ENCODE measurements around the gene TNFRSF18.

The TNFRSF18 gene

GRCh38 chr1:1226566-1227362 lies 20.4 kb upstream of the TNFRSF18 start:
- no peak for DNase-seq

- DNase-seq, result no peak
These were observed 19.5 kb upstream of the TNFRSF18 start for GRCh38 chr1:1225913-1226312.

DNA sequence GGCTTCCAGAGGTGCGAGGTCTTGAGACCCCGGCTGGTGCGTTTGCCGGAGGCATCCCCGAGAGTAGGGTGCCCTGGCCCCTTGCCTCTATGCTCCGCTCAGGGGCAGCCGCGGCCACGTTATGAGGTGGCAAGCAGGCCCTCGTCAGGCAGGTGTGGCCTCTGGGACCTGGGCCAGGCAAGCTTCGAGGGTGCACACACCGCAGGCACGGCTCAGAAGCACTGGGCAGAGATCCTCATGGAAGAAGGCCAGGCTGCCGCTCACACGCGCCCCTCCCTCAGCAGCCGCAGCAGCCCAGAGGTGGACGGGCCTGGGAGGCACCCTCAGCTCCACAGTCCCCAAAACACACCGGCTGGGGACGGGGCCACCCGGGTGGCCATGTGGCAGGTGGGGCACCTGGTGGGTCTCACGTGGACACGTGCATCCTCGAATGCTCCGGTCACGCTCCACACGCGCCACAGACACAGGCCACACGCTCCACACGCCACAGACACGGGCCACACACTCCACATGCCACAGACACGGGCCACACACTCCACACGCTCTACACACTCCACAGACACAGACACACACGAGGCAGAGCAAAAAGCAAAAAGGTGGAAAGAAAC lies 18.9 kb upstream of the TNFRSF18 start:
- DNase-seq, result no peak

DNA sequence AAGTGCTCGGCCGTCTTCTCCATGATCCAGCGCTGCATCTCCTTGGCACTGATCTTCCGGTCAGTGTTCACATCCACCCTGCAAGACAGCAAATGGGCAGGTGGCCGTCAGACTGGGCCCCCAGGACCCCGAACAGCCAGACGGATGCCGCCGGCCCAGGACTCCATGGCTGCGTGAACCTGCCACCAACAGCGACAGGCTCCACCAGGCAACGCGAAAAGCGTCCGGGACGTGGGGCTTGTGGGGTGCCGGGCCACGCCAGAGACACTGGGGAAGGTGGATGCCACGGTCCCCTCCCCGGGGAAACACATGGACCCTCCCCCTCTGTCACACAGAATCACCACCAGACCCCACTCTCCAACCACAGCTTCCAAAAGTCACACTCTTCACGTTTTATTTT lies 17.5 kb upstream of the TNFRSF18 start:
- DNase-seq, result no peak

DNA sequence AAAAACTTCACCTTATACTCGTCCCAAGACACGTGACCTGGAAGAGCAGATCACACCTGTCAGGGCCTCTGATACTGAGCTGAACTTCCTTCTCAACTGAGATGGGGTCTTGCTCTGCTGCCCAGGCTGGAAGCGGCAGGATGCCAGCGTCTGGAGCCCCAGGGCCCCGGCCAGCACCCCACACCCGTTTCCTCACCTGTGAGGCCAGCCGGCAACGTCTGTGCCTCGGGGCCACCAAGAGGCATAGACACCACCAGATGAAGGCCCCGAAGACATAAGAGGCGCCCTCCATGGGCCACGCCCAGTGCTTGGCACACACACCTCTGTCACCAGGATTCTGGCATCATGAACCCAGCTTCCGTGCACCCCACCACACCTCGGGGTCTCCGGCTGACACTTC lies 16.9 kb upstream of the TNFRSF18 start:
- no peak for DNase-seq

- no peak for DNase-seq
These were observed 16.3 kb upstream of the TNFRSF18 start for GRCh38 chr1:1222575-1223225.

DNA sequence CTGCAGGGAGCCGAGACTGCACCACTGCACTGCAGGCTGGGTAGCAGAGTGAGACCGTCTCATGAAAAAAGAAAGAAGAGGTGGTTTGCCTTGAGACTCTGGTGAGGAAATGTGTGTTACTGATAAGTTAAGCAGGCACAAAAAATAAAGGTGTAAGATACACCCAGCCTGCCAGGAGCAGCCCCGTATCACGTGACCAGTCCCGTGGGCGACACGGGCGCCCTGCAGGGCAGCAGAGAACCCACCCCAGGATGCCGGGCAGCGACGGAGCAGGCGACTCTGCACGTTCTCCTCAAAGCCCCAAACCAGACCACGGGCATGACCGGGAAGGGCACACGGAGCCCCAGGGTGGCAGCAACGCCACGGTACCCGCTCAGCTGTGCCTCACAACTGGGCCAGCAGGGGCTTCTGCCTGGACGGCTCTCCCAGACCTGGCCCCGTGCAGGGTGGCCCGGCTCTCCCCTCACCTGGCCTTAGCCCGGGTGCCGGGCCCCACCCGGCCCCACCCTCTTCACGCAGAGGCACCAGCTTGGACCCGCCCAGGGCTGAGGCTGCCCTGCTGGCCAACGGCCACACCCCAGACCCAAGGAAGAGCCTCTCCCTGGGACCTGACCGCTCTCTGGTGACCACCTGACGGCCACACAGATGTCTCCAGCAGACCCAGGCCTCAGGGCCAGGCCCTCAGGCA lies 15.6 kb upstream of the TNFRSF18 start:
- no peak for DNase-seq

- DNase-seq, result no peak
These were observed 13.8 kb upstream of the TNFRSF18 start for GRCh38 chr1:1220197-1220596.

DNA sequence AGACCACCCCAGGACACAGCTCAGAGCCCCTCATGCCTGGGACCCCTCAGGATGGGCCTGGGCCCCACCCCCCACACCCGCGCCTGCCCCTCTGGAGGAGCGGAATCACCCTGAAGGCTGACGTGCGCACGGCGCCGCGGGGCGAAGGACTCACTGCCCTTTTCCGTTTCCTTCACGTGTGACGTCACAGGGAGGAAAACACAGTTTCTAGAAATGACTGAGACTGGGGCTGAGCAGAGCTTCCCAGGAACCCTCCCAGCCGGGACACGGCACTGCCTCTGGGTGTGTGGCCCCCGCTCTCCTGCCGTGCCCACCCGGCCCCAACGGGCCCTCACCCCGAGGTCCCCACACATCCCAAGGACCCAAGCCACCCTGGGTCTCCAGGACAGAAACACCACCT lies 12.9 kb upstream of the TNFRSF18 start:
- no peak for DNase-seq

- no peak for DNase-seq
These were observed 12.3 kb upstream of the TNFRSF18 start for GRCh38 chr1:1218524-1219200.

- no peak for DNase-seq
These were observed 11.5 kb upstream of the TNFRSF18 start for GRCh38 chr1:1217621-1218523.

GRCh38 chr1:1216770-1217620 lies 10.6 kb upstream of the TNFRSF18 start:
- no peak for DNase-seq

- DNase-seq, result no peak
These were observed 9.7 kb upstream of the TNFRSF18 start for GRCh38 chr1:1215881-1216605.

- no peak for DNase-seq
These were observed 8.8 kb upstream of the TNFRSF18 start for GRCh38 chr1:1215080-1215676.

GRCh38 chr1:1213345-1214265 lies 7.2 kb upstream of the TNFRSF18 start, which contains the start of gene TNFRSF4:
TSS of gene TNFRSF4 (minus strand) at chr1:1214153. CDS start at chr1:1214127, 26 bp downstream.
- no peak for DNase-seq

DNA sequence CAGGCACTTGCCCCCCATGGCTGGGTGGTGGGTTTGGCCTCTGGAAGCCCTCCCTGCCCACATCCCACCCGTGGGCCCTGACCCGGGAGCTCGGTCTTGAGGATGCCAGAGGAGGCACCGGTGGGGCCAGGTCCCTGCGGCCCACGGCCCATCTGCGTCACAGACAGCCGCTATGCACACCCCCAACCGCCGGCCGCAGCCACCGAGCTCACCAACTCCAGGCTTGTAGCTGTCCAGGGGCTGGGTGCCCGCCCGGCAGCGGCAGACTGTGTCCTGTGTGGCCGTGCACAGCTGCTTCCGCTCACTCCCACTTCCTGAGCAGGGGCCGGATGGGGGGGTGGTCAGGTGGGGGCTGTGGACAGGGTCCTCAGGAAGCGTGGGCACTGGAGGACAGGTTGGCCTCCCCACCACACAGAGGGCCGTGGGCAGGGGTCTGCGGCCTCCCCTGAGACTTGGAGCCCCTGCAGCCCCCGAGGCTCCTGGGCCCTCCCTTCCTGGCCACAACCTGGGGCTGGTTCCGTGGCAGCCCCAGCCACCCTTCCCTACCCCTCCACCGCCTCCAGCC lies 6.5 kb upstream of the TNFRSF18 start:
- no peak for DNase-seq

GRCh38 chr1:1211541-1212441 lies 5.4 kb upstream of the TNFRSF18 start:
- no peak for DNase-seq
